Fibroblast of lung (primary cell): ENCODE measurements around the gene GDF9. TPM values are rescaled to one million over a fixed set of nuclear protein-coding genes. Genes with fewer than 3 reads are reported as not detected.

Experiments used
- DNase-seq, 2 donors: peaks; one replicate each; pipeline versions ENCODE4 v3.0.0 to v3.0.0-alpha.2; 2010; ENCODE audit warnings: low read depth in 2 of 2
- H2AFZ ChIP-seq: 2 replicates; pipeline ENCODE4 v1.5.1; 2012; ENCODE audit warnings: low read length, control low read depth, inconsistent platforms
- H3K27ac ChIP-seq: 2 replicates; pipeline ENCODE4 v1.5.1; 2011; ENCODE audit warnings: low read length, control low read depth; ENCODE audit not compliant: insufficient read depth
- H3K27me3 ChIP-seq: 2 replicates; pipeline ENCODE4 v1.5.1; 2011; ENCODE audit warnings: mild to moderate bottlenecking, low read length; ENCODE audit not compliant: control insufficient read depth, insufficient read depth
- H3K36me3 ChIP-seq: 2 replicates; pipeline ENCODE4 v1.5.1; 2011; ENCODE audit warnings: low read length; ENCODE audit not compliant: control insufficient read depth, insufficient read depth
- H3K4me1 ChIP-seq: 2 replicates; pipeline ENCODE4 v1.5.1; 2011; ENCODE audit warnings: low read length; ENCODE audit not compliant: control insufficient read depth, insufficient read depth; ENCODE audit errors: extremely low read depth
- H3K4me2 ChIP-seq: 2 replicates; pipeline ENCODE4 v1.5.1; 2011; ENCODE audit warnings: low read length, control low read depth; ENCODE audit not compliant: insufficient read depth; ENCODE audit errors: extremely low read depth
- H3K4me3 ChIP-seq, 4 experiments: fragments of 200-600 bp in 1 of 4; sonication (generic) in 1 of 4; replicated peaks in 1 of 4; 2 replicates each; pipeline ENCODE4 v1.5.1; 2011 to 2016; ENCODE audit warnings: low read length in 4 of 4, low read depth in 3 of 4, mild to moderate bottlenecking in 3 of 4, control low read depth in 2 of 4, inconsistent platforms in 1 of 4, mixed read lengths in 1 of 4; ENCODE audit not compliant: insufficient read depth in 1 of 4; ENCODE audit errors: control extremely low read depth in 1 of 4
- H3K79me2 ChIP-seq: 2 replicates; pipeline ENCODE4 v1.5.1; 2012; ENCODE audit warnings: mild to moderate bottlenecking, low read length, inconsistent platforms; ENCODE audit not compliant: control insufficient read depth, insufficient read depth
- H3K9ac ChIP-seq: 2 replicates; pipeline ENCODE4 v1.5.1; 2011; ENCODE audit warnings: mild to moderate bottlenecking, low read length, control low read depth; ENCODE audit not compliant: insufficient read depth
- H3K9me3 ChIP-seq: 2 replicates; pipeline ENCODE4 v1.5.1; 2012; ENCODE audit warnings: low read depth, low read length; ENCODE audit not compliant: control insufficient read depth, insufficient read depth
- H4K20me1 ChIP-seq: 2 replicates; pipeline ENCODE4 v1.5.1; 2011; ENCODE audit warnings: low read length; ENCODE audit not compliant: control insufficient read depth, insufficient read depth; ENCODE audit errors: extremely low read depth
- CTCF ChIP-seq, 2 donors: IDR thresholded peaks in 1 of 2; conservative IDR thresholded peaks in 1 of 2; 1 replicate in 1 of 2; 2 replicates in 1 of 2; pipeline ENCODE4 v1.5.1; 2011 to 2012; ENCODE audit warnings: low read length in 2 of 2, control low read depth in 1 of 2, inconsistent platforms in 1 of 2, low read depth in 1 of 2, mild to moderate bottlenecking in 1 of 2
- EZH2 ChIP-seq: IDR thresholded peaks from 2 replicates; pipeline ENCODE4 v1.5.1; 2012; ENCODE audit warnings: low read length, control low read depth, mild to moderate bottlenecking; ENCODE audit errors: missing control alignments
- polyA plus RNA-seq, 2 donors: library from polyadenylated mRNA; depleted of rRNA in 1 of 2; stranded (reverse) in 1 of 2; unstranded in 1 of 2; fragments of >200 nt; gene quantifications; 2 replicates each; pipeline ENCODE4 v1.2.1, GENCODE V29; 2011 to 2012; ENCODE audit warnings: missing spikeins in 1 of 2
- total RNA-seq: library from RNA; depleted of rRNA; stranded (reverse); fragments of >200 nt; gene quantifications from 2 replicates; pipeline ENCODE4 v1.2.1, GENCODE V29; 2014

GDF9 gene
- total and polyA plus RNA-seq, 2 donors (not counting 1 experiment from before 2014, with no cell fraction given): 0.11 to 0.17 TPM

- H3K79me2 ChIP-seq: no peaks in the 10 kb centered on the region
- no peak overlapping the region for H3K27ac ChIP-seq
- peaks cover 3% of the 10 kb centered on the region for H3K4me1 ChIP-seq
- H3K27me3 ChIP-seq: no peaks in the 10 kb centered on the region
- no peaks in the 10 kb centered on the region for H4K20me1 ChIP-seq
- TF ChIP-seq CTCF (conservative IDR thresholded peaks at IDR 0.05 in 1 of 2, IDR thresholded peaks at IDR 0.05 in 1 of 2; ENCODE audit: low read depth in 1 of 2, low read length in 2 of 2) (no peak), EZH2 (no peak)
- no peak for DNase-seq
- no peaks in the 10 kb centered on the region for H3K36me3 ChIP-seq
- no peak overlapping the region for H2AFZ ChIP-seq
- H3K9ac ChIP-seq: no peak overlapping the region
- H3K9me3 ChIP-seq: no peaks in the 10 kb centered on the region
- H3K4me2 ChIP-seq: peak overlapping the region; percentile 92
- H3K4me3 ChIP-seq: peak overlapping the region in 2 of 4 experiments; percentile 67 to 69
These were observed 37.3 kb downstream of the GDF9 start for GRCh38 chr5:132828846-132829494.

GRCh38 chr5:132827943-132828673 is 38.2 kb downstream of the GDF9 start:
- DNase-seq: no peak
- no peaks in the 10 kb centered on the region for H3K36me3 ChIP-seq
- no peak for TF ChIP-seq EZH2
- no peak for TF ChIP-seq CTCF (conservative IDR thresholded peaks at IDR 0.05 in 1 of 2, IDR thresholded peaks at IDR 0.05 in 1 of 2; ENCODE audit: low read depth in 1 of 2, low read length in 2 of 2)

GRCh38 chr5:132826424-132827082 is 39.7 kb downstream of the GDF9 start:
- Histone ChIP-seq H3K4me2 (no peak overlapping the region), H3K4me1 (peaks cover 5% of the 10 kb centered on the region), H4K20me1 (no peaks in the 10 kb centered on the region), H3K4me3 (no peak overlapping the region), H3K36me3 (no peaks in the 10 kb centered on the region), H3K27ac (no peak overlapping the region), H3K27me3 (no peaks in the 10 kb centered on the region), H3K79me2 (no peaks in the 10 kb centered on the region), H2AFZ (no peak overlapping the region), H3K9me3 (no peaks in the 10 kb centered on the region), H3K9ac (no peak overlapping the region)
- no peak for DNase-seq
- no peak for TF ChIP-seq EZH2
- TF ChIP-seq CTCF (conservative IDR thresholded peaks at IDR 0.05 in 1 of 2, IDR thresholded peaks at IDR 0.05 in 1 of 2; ENCODE audit: low read depth in 1 of 2, low read length in 2 of 2): no peak

More at GRCh38 chr5:132827943-132828673, 38.2 kb downstream of the GDF9 start:
- Histone ChIP-seq H3K79me2 (no peaks in the 10 kb centered on the region), H3K27me3 (no peaks in the 10 kb centered on the region), H2AFZ (no peak overlapping the region), H3K9ac (no peak overlapping the region), H3K4me1 (peaks cover 3% of the 10 kb centered on the region), H3K4me3 (no peak overlapping the region), H3K27ac (no peak overlapping the region), H3K9me3 (no peaks in the 10 kb centered on the region), H4K20me1 (no peaks in the 10 kb centered on the region), H3K4me2 (no peak overlapping the region)
